Upper lobe of right lung (tissue), 1 donor: ENCODE results near the gene SUSD1. TPM values are rescaled to one million over a fixed set of nuclear protein-coding genes. Genes with fewer than 3 reads are reported as not detected.

Experiments
- ATAC-seq: fragments of 200-7000 bp; cut with Tn5 transposase; one replicate; pipeline ENCODE4 v1.9.1; 2020; ENCODE audit warnings: mild to moderate bottlenecking, moderate library complexity
- DNase-seq: peaks from one replicate; pipeline ENCODE4 v3.0.0-alpha.2; 2020
- H3K27ac ChIP-seq: fragments of 200-600 bp; one replicate; pipeline ENCODE4 v1.8.0; 2022
- H3K27me3 ChIP-seq: fragments of 200-600 bp; one replicate; pipeline ENCODE4 v1.8.0; 2022; ENCODE audit warnings: mild to moderate bottlenecking
- H3K36me3 ChIP-seq: fragments of 200-600 bp; one replicate; pipeline ENCODE4 v1.8.0; 2022
- H3K4me1 ChIP-seq: fragments of 200-600 bp; one replicate; pipeline ENCODE4 v1.8.0; 2022
- H3K4me3 ChIP-seq: fragments of 200-600 bp; one replicate; pipeline ENCODE4 v1.8.0; 2022; ENCODE audit warnings: mild to moderate bottlenecking
- H3K9me3 ChIP-seq: fragments of 200-600 bp; one replicate; pipeline ENCODE4 v1.8.0; 2022
- CTCF ChIP-seq: fragments of 200-600 bp; IDR thresholded peaks from one replicate; pipeline ENCODE4 v1.8.0; 2022; ENCODE audit warnings: antibody characterized with exemption
- intact Hi-C: fragments of 100-400 bp; cut with DNase I; formaldehyde crosslinking; loops from one replicate; pipeline ENCODE4 v1.11.0; 2022
- total RNA-seq: library from RNA; stranded (reverse); fragmentation: NEBNext Ultra II Directional; extraction: Animal tissue kit (Norgen Biotek cat#: 25700); gene quantifications from one replicate; pipeline ENCODE4 v1.2.1, GENCODE V29; 2021
- donor health status: DM: no; HTN: yes; CAD: no; lungs with severe emphysema.

The SUSD1 gene
- total RNA-seq, 1 donor from 2014 or later: 31.0 TPM

- H3K4me3 ChIP-seq: no peak overlapping the region
- H3K36me3 ChIP-seq: no peaks in the 10 kb centered on the region
- H3K27ac ChIP-seq: no peak overlapping the region
- ATAC-seq (no peak), DNase-seq (no peak)
- intact Hi-C loops: no loop called here
- no peak for TF ChIP-seq CTCF
- peaks cover 6% of the 10 kb centered on the region for H3K4me1 ChIP-seq
- H3K9me3 ChIP-seq: no peaks in the 10 kb centered on the region
- H3K27me3 ChIP-seq: no peaks in the 10 kb centered on the region
Observed at GRCh38 chr9:112162621-112163413, 12.3 kb downstream of the SUSD1 start.

GRCh38 chr9:112159781-112160180 is 15.3 kb downstream of the SUSD1 start:
- ATAC-seq: no peak
- H3K4me3 ChIP-seq: no peak overlapping the region
- H3K4me1 ChIP-seq: no peaks in the 10 kb centered on the region
- no peaks in the 10 kb centered on the region for H3K27me3 ChIP-seq
- no peak for TF ChIP-seq CTCF
- no peak for DNase-seq
- no peak overlapping the region for H3K27ac ChIP-seq
- no peaks in the 10 kb centered on the region for H3K9me3 ChIP-seq
- H3K36me3 ChIP-seq: no peaks in the 10 kb centered on the region
- intact Hi-C loops: no loop called here

GRCh38 chr9:112158656-112159367 is 16.3 kb downstream of the SUSD1 start:
- ATAC-seq: no peak
- no peaks in the 10 kb centered on the region for H3K9me3 ChIP-seq
- intact Hi-C loops: no loop called here

GRCh38 chr9:112157961-112158360 is 17.1 kb downstream of the SUSD1 start:
- no peaks in the 10 kb centered on the region for H3K4me1 ChIP-seq
- no peaks in the 10 kb centered on the region for H3K9me3 ChIP-seq
- H3K27me3 ChIP-seq: no peaks in the 10 kb centered on the region
- no peaks in the 10 kb centered on the region for H3K36me3 ChIP-seq
- ATAC-seq (no peak), DNase-seq (no peak)
- H3K4me3 ChIP-seq: no peak overlapping the region
- no peak overlapping the region for H3K27ac ChIP-seq
- intact Hi-C loops: no loop called here
- no peak for TF ChIP-seq CTCF

More at GRCh38 chr9:112158656-112159367, 16.3 kb downstream of the SUSD1 start:
- DNase-seq: no peak
- Histone ChIP-seq H3K4me3 (no peak overlapping the region), H3K27me3 (no peaks in the 10 kb centered on the region), H3K4me1 (no peaks in the 10 kb centered on the region), H3K36me3 (no peaks in the 10 kb centered on the region), H3K27ac (no peak overlapping the region)
- no peak for TF ChIP-seq CTCF

- H3K27me3 ChIP-seq: no peaks in the 10 kb centered on the region
- intact Hi-C loops: no loop called here
- no peak overlapping the region for H3K27ac ChIP-seq
- TF ChIP-seq CTCF: no peak
- ATAC-seq (no peak), DNase-seq (no peak)
- no peak overlapping the region for H3K4me3 ChIP-seq
- no peaks in the 10 kb centered on the region for H3K9me3 ChIP-seq
- no peaks in the 10 kb centered on the region for H3K36me3 ChIP-seq
- no peaks in the 10 kb centered on the region for H3K4me1 ChIP-seq
Observed at GRCh38 chr9:112157087-112157486, 18.0 kb downstream of the SUSD1 start.
